HepG2 (cell line): ENCODE measurements around the gene MAP2K5. TPM values are rescaled to one million over a fixed set of nuclear protein-coding genes. Genes with fewer than 3 reads are reported as not detected.

Experiments
- EP300 ChIP-seq, 3 experiments: sonication (generic) in 1 of 3; formaldehyde crosslinking in 1 of 3; IDR thresholded peaks; 2 replicates each; pipeline versions ENCODE4 v1.5.1 to v1.6.1; 2011 to 2020; ENCODE audit warnings: low read depth in 2 of 3, low read length in 2 of 3, borderline replicate concordance in 1 of 3, improper control_type of control experiment in 1 of 3, mild to moderate bottlenecking in 1 of 3, missing genetic modification reagents in 1 of 3, moderate library complexity in 1 of 3
- GATA4 ChIP-seq: sonication (generic); IDR thresholded peaks from 2 replicates; pipeline ENCODE4 v1.6.1; 2016; ENCODE audit warnings: antibody characterized with exemption, low read depth, borderline replicate concordance
- HNRNPH1 ChIP-seq: fragments of 200-400 bp; formaldehyde crosslinking; optimal IDR thresholded peaks from 2 replicates; pipeline ENCODE3; 2017; ENCODE audit warnings: mild to moderate bottlenecking, low read depth, low read length
- LCORL ChIP-seq, 2 experiments: fragments of 450-650 bp in 1 of 2; sonication (generic) in 1 of 2; formaldehyde crosslinking in 1 of 2; IDR thresholded peaks; 2 replicates each; pipeline versions ENCODE4 v1.5.0 to v1.6.1; 2017 to 2020; ENCODE audit warnings: antibody characterized with exemption in 1 of 2, missing genetic modification reagents in 1 of 2
- MAF1 ChIP-seq: sonication (generic); formaldehyde crosslinking; IDR thresholded peaks from 2 replicates; pipeline ENCODE4 v1.5.0; 2020; ENCODE audit warnings: missing genetic modification reagents, borderline replicate concordance
- NFYC ChIP-seq: IDR thresholded peaks from 2 replicates; pipeline ENCODE4 v1.6.1; 2016; ENCODE audit warnings: missing genetic modification reagents, missing compliant biosample characterization
- SRY ChIP-seq: sonication (generic); formaldehyde crosslinking; IDR thresholded peaks from 2 replicates; pipeline ENCODE4 v1.8.0; 2022; ENCODE audit warnings: mild to moderate bottlenecking, missing genetic modification reagents
- TBP ChIP-seq: sonication (generic); formaldehyde crosslinking; IDR thresholded peaks from 2 replicates; pipeline ENCODE4 v1.5.0; 2020; ENCODE audit warnings: missing genetic modification reagents
- THAP11 ChIP-seq: IDR thresholded peaks from 2 replicates; pipeline ENCODE4 v1.6.1; 2016; ENCODE audit warnings: missing biosample characterization, missing genetic modification reagents
- ZNF30 ChIP-seq: sonication (generic); formaldehyde crosslinking; IDR thresholded peaks from 2 replicates; pipeline ENCODE4 v1.5.0; 2020; ENCODE audit warnings: mild to moderate bottlenecking, missing genetic modification reagents
- ZNF780A ChIP-seq: sonication (generic); formaldehyde crosslinking; IDR thresholded peaks from 2 replicates; pipeline ENCODE4 v1.8.0; 2022; ENCODE audit warnings: mild to moderate bottlenecking, missing genetic modification reagents, moderate library complexity
- polyA plus RNA-seq, 8 experiments: library from polyadenylated mRNA; depleted of rRNA in 3 of 8; stranded (reverse) in 7 of 8; unstranded in 1 of 8; fragments of >200 nt; fragmentation: Illumina TruSeq in 4 of 8; extraction: Trizol in 4 of 8; gene quantifications; 2 replicates each; pipeline versions ENCODE4 v1.2.1 to v1.2.3, GENCODE V29; 2011 to 2016; ENCODE audit warnings: low read depth in 4 of 8, missing spikeins in 1 of 8, mixed read lengths in 1 of 8; ENCODE audit not compliant: insufficient read depth in 1 of 8
- total RNA-seq, 5 experiments: library from RNA; depleted of rRNA; stranded (reverse); fragments of >200 nt; fragmentation: Illumina TruSeq; extraction: Trizol; gene quantifications; 2 replicates each; pipeline ENCODE4 v1.2.3, GENCODE V29; 2016; ENCODE audit warnings: low read depth in 1 of 5
- TF ChIP-seq, protein P1 (sequence below): sonication (generic); formaldehyde crosslinking; IDR thresholded peaks from 2 replicates; pipeline ENCODE4 v1.5.1; 2020; ENCODE audit warnings: mild to moderate bottlenecking, missing genetic modification reagents, borderline replicate concordance
- TF ChIP-seq, protein P2 (sequence below): sonication (generic); formaldehyde crosslinking; IDR thresholded peaks from 2 replicates; pipeline ENCODE4 v1.4.0; 2020; ENCODE audit warnings: missing genetic modification reagents
- TF ChIP-seq, protein P3 (sequence below): IDR thresholded peaks from 2 replicates; pipeline ENCODE4 v1.4.0; 2020; ENCODE audit warnings: mild to moderate bottlenecking, missing genetic modification reagents
- TF ChIP-seq, protein P4 (sequence below): sonication (generic); formaldehyde crosslinking; IDR thresholded peaks from 2 replicates; pipeline ENCODE4 v1.4.0; 2020; ENCODE audit warnings: mild to moderate bottlenecking, missing genetic modification reagents

Gene MAP2K5
- total and polyA plus RNA-seq, 2 of the 13 experiments (the other 11 are each of a cell fraction or from before 2014, with no cell fraction given), result 4.0 to 4.3 TPM

DNA sequence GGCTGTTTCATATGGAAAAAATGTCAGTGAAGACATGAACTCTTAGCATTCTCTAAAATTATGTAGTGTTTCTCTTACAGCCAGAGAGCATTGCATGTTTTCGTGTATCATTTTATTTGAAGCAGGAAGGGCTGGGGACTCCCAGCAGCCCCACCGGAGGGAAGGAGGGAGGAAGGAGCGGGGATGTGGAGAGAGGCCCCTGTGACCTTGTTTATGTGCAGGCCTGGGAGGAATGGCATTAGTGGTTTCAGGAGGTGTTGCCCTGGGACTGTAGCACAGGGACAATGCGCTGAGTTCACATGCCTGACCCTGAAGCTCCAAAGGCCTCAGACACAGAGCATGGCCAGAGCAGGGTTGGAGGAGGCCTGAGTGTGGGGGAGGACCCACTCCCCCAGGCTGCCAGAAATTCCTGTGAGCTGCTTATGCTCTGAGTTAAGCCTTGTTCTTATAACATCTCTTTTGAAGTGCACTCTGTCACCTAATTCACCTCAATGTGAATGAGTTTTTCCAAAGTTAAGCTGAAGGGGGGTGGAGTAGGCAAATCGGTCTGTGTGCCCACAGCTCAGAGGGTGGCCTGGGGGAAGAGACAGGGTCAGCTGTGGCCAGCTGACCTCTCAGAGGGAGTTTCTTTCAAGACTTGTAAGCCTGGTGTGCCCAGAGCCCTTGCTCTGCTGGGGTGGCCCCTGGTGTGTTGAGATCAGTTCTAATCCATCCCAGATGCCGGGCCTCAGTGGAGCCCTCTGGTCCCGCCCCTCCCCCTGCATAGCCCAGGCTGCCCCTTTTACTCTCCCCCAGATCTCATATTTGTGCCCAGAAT is 301.3 kb downstream of the MAP2K5 start (continued):
- TF ChIP-seq, protein P1, sequence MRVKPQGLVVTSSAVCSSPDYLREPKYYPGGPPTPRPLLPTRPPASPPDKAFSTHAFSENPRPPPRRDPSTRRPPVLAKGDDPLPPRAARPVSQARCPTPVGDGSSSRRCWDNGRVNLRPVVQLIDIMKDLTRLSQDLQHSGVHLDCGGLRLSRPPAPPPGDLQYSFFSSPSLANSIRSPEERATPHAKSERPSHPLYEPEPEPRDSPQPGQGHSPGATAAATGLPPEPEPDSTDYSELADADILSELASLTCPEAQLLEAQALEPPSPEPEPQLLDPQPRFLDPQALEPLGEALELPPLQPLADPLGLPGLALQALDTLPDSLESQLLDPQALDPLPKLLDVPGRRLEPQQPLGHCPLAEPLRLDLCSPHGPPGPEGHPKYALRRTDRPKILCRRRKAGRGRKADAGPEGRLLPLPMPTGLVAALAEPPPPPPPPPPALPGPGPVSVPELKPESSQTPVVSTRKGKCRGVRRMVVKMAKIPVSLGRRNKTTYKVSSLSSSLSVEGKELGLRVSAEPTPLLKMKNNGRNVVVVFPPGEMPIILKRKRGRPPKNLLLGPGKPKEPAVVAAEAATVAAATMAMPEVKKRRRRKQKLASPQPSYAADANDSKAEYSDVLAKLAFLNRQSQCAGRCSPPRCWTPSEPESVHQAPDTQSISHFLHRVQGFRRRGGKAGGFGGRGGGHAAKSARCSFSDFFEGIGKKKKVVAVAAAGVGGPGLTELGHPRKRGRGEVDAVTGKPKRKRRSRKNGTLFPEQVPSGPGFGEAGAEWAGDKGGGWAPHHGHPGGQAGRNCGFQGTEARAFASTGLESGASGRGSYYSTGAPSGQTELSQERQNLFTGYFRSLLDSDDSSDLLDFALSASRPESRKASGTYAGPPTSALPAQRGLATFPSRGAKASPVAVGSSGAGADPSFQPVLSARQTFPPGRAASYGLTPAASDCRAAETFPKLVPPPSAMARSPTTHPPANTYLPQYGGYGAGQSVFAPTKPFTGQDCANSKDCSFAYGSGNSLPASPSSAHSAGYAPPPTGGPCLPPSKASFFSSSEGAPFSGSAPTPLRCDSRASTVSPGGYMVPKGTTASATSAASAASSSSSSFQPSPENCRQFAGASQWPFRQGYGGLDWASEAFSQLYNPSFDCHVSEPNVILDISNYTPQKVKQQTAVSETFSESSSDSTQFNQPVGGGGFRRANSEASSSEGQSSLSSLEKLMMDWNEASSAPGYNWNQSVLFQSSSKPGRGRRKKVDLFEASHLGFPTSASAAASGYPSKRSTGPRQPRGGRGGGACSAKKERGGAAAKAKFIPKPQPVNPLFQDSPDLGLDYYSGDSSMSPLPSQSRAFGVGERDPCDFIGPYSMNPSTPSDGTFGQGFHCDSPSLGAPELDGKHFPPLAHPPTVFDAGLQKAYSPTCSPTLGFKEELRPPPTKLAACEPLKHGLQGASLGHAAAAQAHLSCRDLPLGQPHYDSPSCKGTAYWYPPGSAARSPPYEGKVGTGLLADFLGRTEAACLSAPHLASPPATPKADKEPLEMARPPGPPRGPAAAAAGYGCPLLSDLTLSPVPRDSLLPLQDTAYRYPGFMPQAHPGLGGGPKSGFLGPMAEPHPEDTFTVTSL (CRISPR knock-in tag), result peak; percentile 43; the same call in 1 of the 2 replicates
- TF ChIP-seq MAF1 (no peak), SRY (CRISPR knock-in tag) (no peak), NFYC (no peak), THAP11 (peak; percentile 50; the same call in 1 of the 2 replicates), HNRNPH1 (no peak), ZNF780A (CRISPR knock-in tag) (no peak), GATA4 (no peak), ZNF30 (CRISPR knock-in tag) (no peak), LCORL (IDR thresholded peaks at IDR 0.05) (no peak), LCORL (CRISPR knock-in tag; IDR thresholded peaks at IDR 0.05) (no peak), TBP (CRISPR knock-in tag) (no peak), EP300 (IDR thresholded peaks at IDR 0.05; ENCODE audit: low read depth in 2 of 2, low read length in 2 of 2) (peak in 1 of 2 experiments; percentile 60; a peak in 2 of 4 replicates), EP300 (CRISPR knock-in tag; IDR thresholded peaks at IDR 0.05; ENCODE audit: borderline replicate concordance) (peak; percentile 47; the same call in 1 of the 2 replicates)
- TF ChIP-seq, protein P2, sequence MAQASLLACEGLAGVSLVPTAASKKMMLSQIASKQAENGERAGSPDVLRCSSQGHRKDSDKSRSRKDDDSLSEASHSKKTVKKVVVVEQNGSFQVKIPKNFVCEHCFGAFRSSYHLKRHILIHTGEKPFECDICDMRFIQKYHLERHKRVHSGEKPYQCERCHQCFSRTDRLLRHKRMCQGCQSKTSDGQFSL (CRISPR knock-in tag), result 0 out of 2 replicates have a peak, but pooled peaks have one; percentile 16
- TF ChIP-seq, protein P3, sequence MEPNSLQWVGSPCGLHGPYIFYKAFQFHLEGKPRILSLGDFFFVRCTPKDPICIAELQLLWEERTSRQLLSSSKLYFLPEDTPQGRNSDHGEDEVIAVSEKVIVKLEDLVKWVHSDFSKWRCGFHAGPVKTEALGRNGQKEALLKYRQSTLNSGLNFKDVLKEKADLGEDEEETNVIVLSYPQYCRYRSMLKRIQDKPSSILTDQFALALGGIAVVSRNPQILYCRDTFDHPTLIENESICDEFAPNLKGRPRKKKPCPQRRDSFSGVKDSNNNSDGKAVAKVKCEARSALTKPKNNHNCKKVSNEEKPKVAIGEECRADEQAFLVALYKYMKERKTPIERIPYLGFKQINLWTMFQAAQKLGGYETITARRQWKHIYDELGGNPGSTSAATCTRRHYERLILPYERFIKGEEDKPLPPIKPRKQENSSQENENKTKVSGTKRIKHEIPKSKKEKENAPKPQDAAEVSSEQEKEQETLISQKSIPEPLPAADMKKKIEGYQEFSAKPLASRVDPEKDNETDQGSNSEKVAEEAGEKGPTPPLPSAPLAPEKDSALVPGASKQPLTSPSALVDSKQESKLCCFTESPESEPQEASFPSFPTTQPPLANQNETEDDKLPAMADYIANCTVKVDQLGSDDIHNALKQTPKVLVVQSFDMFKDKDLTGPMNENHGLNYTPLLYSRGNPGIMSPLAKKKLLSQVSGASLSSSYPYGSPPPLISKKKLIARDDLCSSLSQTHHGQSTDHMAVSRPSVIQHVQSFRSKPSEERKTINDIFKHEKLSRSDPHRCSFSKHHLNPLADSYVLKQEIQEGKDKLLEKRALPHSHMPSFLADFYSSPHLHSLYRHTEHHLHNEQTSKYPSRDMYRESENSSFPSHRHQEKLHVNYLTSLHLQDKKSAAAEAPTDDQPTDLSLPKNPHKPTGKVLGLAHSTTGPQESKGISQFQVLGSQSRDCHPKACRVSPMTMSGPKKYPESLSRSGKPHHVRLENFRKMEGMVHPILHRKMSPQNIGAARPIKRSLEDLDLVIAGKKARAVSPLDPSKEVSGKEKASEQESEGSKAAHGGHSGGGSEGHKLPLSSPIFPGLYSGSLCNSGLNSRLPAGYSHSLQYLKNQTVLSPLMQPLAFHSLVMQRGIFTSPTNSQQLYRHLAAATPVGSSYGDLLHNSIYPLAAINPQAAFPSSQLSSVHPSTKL (CRISPR knock-in tag), result peak; percentile 86
- TF ChIP-seq, protein P4, sequence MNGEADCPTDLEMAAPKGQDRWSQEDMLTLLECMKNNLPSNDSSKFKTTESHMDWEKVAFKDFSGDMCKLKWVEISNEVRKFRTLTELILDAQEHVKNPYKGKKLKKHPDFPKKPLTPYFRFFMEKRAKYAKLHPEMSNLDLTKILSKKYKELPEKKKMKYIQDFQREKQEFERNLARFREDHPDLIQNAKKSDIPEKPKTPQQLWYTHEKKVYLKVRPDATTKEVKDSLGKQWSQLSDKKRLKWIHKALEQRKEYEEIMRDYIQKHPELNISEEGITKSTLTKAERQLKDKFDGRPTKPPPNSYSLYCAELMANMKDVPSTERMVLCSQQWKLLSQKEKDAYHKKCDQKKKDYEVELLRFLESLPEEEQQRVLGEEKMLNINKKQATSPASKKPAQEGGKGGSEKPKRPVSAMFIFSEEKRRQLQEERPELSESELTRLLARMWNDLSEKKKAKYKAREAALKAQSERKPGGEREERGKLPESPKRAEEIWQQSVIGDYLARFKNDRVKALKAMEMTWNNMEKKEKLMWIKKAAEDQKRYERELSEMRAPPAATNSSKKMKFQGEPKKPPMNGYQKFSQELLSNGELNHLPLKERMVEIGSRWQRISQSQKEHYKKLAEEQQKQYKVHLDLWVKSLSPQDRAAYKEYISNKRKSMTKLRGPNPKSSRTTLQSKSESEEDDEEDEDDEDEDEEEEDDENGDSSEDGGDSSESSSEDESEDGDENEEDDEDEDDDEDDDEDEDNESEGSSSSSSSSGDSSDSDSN, result peak; percentile 38; the same call in 1 of the 2 replicates
